ENCODE data around the gene MGME1. TPM values are rescaled to one million over a fixed set of nuclear protein-coding genes. Genes with fewer than 3 reads are reported as not detected.

MGME1 gene
- polyA plus RNA-seq, 1 donor: 21.0 TPM

DNA sequence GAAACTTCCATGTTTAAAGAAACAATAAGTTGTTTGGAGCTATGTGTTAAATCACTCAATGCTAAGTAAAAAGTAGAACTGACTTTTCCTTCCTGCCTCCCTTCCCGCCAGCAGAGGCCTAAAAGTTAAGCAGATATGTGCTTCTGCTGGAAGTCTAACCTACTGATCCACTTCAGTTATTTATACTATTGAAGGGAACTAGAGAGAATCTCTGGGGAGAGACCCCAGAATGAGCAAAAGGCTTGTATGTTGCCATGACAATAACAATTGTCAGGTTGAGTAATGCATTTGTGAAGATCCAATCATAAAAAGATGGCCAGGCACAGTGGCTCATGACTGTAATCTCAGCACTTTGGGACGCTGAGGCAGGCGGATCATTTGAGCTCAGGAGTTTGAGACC is 24.7 kb downstream of the MGME1 start:
- DNase-seq: no peak

DNA sequence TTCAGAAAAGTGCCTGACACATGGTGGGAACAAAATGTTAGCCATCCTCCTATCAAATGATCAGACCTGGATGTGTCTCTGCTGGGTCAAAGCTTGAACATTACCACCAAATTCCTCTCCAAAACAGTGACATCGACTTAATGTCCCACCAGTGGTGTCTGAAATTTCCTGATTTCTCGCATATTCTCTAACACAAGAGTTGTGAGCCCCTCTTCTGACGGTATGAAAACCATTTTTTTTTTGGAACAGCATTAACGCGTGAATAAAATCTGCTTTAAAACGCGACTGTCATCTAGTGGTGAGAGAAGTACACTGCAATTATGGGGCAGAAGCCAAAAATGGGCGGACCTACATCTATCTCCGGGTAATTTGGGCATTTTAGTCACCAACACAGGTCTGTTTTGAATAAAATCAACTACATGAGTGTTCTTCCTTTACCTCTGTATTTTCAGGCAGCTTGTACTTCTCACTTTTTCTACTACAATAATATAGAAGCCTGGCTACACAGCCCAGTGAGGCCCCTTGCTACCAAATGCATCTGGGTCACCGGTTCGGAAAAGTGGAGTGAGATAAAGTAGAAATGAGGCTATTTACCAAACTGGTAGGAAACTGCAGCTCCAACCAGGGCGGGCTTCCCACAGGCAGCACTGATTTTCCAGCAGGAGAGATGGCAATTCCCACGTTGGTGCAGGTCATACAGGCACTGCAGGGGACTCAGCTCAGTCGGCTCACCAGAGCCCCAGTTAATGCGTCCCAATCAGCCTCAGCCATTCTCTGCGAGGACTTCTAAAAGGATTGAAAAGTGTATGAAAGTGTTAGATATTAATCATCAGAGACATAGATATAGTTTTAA is 27.4 kb downstream of the MGME1 start:
- peak; percentile 67 for DNase-seq

DNA sequence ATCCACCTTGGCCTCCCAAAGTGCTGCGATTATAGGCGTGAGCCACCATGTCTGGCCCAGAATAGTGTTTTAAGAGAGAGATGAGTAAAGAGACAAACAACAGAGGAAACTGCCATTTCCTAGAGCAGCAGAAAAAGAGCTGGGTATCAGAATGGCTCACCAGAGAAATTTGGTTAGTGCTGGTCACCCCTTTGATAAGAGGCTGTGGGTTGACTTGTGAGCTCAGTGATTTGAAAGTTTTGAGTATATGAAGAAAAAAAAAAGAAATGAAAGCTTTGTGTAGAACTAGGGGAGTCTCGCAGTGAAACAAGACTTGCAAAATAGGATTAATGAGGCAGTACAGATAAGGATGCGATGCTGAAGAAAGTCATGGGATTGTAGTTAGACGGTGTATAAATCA is 29.6 kb downstream of the MGME1 start:
- DNase-seq: no peak

DNA sequence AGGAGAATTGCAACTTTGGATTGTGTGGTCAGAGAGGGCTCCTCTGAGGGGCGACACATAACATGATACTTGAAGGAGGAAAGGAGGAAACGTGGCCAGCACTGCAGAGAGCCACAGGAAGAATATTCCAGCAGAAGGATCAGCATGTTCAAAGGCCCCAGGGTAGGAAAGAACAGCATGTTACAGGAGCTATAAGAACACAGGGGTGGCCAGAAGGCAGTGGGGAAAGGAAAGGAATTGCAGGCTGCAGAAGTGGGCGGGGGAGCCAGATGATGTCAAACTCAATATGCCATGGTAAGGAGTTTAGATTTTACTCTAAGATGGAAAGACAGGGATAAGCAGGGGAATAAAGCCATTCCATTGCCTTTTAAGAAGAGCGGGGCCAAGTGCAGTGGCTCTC is 30.7 kb downstream of the MGME1 start:
- DNase-seq: no peak

DNA sequence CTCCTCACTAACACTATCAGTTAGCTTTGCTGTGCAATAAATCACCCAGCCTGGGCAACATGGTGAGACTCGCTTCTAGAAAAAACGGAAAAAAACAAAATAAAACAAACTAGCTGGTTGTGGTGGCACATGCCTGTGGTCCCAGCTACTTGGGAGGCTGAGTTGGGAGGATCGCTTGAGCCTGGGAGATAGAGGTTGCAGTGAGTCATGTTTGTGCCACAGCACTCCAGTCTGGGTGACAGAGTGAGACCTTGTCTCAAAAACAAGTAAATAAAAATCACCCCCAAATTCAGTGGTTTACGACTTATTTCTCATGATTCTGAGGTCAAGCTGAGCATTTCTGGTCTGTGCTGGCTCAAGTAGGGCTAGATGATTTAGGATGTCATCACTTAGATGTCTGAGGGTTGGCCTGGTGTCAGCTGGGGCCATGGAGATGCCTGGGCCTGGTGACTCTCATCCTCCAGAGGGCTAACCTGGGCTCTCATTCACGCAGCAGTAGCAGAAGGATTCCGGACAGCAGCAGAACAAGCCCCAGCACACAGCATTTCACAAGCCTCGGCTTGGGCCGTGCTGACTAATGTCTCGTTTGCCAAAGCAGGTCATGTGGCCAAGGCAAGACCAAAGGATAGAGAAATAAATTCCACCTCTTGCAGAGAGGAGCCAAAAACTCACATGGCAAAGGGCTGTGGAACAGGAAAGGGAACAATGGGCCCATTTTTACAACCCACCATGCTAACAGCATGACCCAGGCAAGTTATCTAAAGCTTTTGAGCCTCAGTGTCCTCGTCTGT is 32.5 kb downstream of the MGME1 start:
- no peak for DNase-seq

DNA sequence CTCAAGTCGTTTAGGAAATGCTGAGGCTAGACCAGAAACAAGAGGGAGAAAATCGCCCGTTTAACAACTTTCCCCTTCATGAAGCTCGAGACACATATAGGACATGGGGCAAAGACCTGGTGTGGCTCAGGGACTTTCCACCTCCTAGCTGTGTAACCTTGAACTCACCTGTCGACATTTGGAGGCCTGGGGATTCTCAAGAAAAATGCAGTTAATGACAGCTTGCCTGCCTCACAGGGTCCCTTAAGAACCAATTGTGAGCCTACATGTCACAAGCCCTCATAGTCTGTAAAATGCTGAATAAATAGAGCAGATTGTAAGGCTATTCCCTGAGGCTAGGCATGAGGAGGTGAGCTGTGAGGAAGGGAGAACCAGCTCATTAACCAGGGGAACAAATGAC is 35.1 kb downstream of the MGME1 start:
- DNase-seq: no peak

DNA sequence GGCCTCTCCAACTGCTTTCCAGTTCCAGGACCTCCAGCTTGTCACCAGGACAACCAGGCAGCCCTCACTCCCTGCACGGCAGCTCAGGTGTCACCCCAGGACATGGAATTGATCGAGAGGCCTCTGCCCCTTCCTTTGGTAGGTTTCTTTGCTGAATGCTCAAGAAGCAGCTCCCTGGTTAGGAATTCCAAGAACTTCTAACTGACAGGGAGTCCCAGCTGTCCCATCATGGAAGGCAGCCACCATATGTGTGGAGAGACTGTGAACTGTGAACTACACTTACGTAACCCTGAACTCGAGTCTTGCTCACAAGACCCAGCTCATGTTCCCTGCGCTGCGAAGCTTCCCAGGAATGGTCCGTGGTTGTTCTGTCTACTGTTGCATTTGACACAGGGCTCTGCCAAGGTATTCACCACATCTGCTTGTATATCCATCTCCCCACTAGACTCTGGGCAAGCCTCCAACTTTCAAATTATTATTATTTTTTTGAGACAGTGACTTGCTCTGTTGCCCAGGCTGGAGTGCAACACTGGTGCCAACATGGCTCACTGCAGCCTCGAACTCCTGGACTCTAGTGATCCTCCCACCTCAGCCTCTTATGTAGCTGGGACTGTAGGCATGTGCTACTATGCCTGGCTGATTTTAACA is 35.7 kb downstream of the MGME1 start:
- no peak for DNase-seq

DNA sequence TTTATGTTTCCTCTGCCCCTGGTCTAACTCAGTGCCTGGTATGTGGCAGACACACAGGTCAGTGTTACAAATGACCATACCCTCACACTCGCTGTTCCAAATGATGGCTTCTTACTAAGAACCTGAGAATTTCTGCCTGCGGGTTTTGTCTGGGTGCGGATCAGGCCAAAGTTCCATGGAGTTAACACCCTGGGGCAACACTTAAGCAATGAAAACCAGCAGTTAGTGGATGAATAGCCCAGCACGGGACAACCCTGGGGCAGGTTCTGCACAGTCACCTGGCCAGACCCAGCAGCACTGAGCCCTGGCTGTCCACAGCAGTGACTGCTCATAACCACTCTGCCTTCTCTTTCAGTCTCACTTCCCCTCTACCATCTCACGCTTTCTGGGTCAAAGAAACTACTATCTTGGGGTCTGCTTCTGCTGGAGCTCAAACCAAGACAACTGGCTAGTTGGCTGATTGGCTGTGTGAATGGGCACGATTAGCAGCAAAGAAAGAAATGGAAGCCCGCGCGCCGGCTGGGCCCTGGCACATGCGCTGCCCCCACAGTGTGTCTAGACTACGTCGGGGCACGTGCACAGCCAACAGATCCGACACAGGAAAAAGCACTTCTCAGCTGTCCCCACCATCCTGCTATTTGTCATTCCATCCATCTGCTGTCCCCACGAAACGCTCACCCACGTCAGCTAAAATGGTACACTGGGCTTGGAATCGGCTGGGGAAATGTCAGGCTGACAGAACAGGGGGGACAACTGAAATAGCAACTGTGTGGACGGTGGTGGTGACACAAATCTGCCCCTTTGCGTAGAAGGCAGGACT is 36.6 kb downstream of the MGME1 start:
- DNase-seq: no peak

DNA sequence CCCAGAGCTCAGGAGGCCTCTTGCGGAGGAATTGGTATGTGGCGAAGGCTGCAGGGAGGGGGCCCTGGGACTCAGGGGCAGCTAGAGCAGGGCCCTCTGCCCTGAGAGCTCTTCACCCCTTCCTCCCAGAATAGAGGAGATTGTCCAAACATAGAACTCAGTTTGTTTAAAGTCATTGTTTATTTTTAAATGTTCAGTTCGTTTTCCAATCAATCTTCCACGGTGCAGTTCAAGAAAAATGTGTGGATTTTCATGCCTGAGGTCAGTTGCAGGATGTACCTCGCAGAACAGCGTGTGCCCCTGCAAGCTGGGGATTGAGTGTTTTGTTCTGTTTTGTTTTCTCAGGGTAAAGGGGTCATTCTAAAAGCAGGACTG is 37.2 kb downstream of the MGME1 start:
- no peak for DNase-seq

DNA sequence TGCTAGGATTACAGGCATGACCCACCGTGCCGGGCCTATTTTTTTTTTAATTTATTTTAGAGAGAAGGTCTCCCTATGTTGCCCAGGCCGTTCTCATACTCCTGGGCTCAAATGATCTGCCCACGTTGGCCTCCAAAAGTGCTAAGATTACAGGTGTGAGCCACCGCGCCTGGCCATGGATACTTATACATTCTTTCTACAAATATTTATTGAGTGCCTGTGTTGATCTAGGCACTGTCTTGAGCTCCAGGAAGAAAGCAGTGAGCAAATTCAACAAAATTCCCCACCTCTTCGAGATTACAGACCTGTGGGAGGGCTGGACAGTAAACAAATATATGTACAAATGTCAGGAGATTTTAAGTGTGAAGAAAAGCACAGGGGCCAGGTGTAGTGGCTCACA is 37.9 kb downstream of the MGME1 start:
- no peak for DNase-seq

DNA sequence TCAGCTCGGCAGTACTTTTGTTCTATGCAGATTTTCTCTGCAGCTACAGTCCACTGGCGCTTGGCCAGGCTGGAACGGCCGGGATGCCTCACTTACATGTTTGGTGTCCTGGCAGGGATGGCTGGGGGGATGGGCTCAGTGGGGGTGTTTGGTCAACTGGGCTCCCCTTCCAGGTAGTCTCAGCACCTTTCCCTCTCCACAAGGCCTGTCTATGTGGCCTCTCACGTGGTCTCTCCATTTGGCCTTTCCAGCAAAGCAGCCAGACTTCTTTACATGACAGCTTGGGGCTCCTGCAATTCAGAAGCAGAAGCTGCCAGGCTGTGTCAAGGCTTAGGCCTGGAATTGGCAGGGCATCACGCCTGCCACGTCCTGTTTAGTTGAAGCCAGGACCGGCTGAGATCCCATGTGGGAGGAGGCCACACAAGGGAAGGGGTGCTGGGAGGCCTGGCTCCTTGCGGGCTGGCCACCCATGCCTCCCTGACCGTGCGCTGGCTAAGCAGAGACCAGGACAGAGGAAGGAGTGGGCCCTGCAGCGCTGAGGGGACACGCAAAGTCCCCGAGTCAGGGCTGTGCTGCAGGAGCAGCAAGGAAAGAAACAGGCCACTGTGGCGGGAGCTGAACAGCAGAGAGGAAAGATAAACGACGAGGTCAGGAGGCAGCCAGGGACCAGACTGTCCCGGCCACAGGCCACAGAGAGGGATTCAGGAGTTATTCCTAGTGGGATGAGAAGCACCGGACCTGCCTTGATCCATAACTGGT is 38.9 kb downstream of the MGME1 start:
- no peak for DNase-seq

DNA sequence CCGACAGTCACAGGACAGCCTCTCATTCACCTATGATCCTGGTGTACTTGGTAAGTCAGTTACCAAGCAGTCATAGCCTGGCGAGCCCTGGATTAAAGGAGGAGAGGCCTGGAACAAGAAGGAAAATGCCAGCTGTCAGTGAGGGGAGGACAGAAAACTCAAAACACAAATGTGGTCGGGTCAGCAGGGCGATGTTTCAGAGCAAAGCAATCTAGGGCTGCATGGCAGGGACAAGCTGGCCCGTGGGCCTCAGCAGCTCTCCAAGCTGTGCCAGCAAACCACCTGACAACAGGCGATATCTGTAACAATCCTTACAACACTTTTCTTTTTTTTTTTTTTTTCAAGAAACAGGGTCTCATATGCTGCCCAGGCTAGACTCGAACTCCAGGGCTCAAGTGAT is 40.3 kb downstream of the MGME1 start:
- no peak for DNase-seq

DNA sequence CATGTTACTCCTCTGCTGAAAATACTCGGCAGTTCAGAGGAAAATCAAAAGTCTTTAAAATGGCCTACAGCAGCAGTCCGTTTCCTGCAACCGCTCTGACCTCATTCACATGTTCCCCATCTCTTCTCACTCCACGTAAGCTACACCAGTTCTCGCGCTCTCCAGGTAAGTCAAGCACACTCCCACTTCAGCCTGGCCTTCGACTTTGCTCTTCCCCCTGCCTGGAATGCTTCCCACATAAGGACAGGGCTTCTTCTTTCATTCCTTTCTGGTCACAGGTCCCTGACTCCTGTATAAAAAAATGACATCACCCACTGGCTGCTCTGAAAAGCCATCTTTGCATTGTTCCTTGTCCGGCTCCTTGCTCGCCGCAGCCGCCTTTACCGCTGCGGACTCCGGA is 42.7 kb downstream of the MGME1 start:
- no peak for DNase-seq

DNA sequence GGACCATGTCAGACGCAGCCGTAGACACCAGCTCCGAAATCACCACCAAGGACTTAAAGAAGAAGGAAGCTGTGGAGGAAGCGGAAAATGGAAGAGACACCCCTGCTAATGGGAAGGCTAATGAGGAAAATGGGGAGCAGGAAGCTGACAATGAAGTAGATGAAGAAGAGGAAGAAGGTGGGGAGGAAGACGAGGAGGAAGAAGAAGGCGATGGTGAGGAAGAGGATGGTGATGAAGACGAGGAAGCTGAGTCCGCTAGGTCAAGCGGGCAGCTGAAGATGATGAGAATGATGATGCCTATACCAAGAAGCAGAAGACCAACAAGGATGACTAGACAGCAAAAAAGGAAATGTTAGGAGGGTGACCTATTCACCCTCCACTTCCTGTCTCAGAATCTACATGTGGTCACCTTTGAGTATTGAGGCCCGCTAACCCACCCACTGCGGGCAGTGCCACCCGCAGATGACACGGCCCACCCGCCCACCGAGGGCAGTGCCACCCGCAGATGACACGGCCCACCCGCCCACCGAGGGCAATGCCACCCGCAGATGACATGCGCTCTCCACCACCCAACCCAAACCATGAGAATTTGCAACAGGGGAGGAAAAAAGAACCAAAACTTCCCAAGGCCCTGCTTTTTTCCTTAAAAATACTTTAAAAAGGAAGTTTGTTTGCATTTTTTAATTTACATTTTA is 43.3 kb downstream of the MGME1 start:
- no peak for DNase-seq

DNA sequence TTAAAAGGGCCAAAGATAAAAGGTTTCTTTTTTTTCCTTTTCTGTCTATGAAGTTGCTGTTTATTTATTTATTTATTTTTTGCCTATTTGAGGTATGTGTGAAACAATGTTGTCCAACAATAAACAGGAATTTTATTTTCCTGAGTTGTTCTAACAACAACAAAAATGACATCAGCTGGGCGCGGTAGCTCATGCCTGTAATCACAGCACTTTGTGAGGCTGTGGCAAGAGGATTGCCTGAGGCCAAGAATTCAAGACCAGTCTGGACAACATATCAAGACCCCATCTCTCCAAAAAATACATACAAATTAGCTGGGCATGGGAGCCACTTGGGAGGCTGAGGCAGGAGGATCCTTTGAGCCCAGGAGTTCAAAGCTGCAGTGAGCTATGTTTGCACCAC is 44.1 kb downstream of the MGME1 start:
- no peak for DNase-seq

DNA sequence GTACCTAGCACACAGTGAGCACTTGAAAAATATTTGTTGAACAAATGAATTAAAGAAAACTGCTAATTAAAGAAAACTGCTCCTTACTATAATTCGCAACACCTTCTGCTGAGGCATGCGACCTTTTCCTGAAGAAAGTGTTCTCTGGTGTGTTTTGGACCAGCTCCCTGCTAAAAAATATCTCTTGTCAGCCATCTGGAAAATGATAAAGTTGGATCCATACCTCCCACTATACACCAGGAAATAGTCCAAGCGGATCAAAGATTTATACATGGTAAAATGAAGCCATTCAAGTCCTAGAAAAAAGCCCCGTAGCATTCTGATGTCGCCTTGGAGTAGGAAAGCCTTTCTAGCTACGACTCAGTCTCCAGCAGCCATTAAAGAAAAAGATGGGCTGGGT is 45.6 kb downstream of the MGME1 start:
- no peak for DNase-seq

DNA sequence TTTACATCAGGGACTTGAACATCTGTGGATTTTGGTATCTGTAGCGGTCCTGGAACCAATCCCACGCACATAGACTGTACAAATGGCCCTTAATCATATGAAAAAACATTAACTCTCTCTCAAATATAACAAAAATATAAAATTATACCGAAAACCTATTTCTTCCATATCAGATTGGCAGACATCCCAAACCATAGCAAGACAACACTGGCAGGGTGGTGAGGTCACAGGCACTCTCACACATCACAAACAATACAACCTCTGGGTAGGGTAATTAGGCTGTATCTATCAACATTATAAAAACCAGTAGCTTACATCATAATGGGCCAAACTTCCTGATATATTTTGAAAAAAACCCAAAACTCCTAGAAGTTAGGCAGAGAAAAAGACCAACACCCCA is 48.0 kb downstream of the MGME1 start:
- DNase-seq: no peak

DNA sequence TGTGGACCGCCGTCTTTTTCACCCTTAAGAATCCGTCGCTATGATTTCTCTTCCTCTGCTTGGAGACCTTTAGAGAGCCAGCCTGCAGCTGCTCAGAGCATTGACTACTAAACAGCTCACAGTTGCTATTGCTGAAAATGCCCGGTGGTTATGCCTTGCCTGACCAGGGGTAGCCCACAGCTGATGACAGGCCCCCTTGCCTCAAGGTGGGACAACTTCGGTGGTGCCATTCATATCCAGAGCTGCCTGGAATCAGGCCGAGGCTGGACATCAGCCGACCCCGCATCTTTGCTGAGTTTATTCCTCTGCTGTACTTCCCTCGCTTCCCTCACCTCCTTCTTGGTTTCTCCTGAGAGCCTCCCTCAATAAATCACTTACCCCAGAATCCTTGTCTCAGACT is 49.3 kb downstream of the MGME1 start:
- no peak for DNase-seq

DNA sequence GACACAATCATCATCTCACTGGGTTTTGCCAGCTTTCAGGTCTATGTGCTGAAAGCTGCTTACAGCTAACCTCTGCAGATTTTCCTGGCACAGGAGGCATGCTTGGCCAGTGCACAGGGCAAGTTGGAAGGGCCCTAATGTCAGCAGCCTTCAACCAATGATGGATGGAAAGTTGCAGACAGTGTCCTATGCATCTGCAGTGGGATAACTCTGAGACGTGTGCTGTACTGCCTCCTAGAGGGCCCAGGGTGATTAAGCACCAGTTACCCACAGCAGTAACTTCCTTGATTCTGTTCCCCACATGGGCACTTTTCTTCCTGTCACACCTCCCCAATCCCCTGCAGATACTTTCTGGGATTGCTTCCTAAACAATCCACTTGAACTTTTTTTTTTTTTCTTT is 50.2 kb downstream of the MGME1 start:
- DNase-seq: no peak

DNA sequence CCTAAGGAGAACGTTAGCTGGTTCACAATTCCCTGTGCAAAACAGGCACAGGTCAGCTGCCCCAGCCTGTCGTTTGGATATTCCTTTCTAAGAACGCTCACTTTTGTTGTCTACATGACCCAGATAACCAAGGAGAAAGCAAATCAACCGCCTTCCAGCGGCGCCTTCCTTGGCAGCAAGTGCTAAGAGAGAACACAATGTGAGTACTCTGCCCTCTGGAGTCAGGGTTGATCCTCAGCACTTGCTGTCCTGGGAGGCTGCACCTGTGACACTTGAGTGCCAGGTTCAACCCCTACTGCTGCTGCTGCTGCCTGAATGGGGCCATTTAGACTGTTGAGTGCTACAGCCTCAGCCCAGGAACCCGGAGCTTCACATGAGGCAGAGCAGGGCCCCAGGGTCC is 52.1 kb downstream of the MGME1 start:
- DNase-seq: no peak

DNA sequence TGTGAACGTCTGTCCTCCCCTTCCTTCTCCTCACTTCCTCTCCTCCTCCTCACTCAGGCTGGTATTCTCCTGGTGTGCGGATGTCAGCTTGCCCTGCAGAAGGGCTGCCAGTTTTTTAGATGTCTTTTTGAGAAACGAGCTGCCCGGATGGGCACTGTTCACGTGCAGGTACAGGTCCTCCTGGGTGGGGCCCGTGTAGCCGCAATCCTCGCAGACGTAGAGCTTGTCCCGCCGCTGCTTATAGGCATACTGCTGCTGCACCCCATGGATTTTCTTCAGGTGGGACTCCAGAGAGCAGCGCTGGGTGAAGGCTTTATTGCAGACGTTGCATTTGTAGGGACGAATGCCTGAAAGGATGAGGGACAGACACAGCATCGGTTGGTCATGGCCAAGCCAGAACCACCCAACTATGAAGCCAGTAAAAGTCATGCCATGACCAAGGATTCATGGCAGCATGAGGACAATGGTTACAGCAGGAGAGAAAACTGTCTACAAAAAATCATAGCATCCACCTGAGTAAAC is 55.8 kb downstream of the MGME1 start:
- no peak for DNase-seq
